ENCODE data around the gene CSPG4. TPM values are rescaled to one million over a fixed set of nuclear protein-coding genes. Genes with fewer than 3 reads are reported as not detected.
A peak's percentile ranks its signal among the peaks of the same experiment; 100 is the strongest.

The CSPG4 gene
- total RNA-seq, 1 donor from 2014 or later = 0.41 TPM

DNA sequence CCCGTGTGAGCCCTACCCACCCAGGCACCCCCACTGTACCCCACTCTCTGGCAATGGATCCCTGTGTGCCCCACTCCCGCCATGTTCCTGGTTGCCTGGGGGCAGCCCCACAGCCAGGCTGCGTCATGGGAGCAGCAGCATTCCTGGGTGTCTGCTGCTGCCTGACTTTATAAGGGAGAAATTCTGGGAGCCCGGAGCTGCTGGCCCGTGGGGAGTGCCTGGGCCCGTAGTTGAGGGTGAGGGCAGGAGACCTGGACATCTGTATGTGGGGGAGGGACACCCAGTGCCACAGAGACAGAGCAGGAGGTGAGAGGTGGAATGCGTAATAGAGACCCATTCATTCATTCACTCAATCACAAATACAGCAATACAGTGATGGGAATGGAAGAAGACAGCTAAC lies 15.1 kb downstream of the CSPG4 start:
- Mint-ChIP-seq H3K27me3 (peaks cover 19% of the 10 kb centered on the region), H3K9me3 (ENCODE audit: low read depth) (no peaks in the 10 kb centered on the region), H3K36me3 (ENCODE audit: insufficient read depth) (no peaks in the 10 kb centered on the region), H3K4me1 (ENCODE audit: low read depth) (peaks cover 8% of the 10 kb centered on the region), H3K27ac (no peak overlapping the region), H3K4me3 (ENCODE audit: low read depth) (no peak overlapping the region)
- DNase-seq (ENCODE audit: low spot score, unreplicated experiment) = no peak
- TF ChIP-seq, protein P1, sequence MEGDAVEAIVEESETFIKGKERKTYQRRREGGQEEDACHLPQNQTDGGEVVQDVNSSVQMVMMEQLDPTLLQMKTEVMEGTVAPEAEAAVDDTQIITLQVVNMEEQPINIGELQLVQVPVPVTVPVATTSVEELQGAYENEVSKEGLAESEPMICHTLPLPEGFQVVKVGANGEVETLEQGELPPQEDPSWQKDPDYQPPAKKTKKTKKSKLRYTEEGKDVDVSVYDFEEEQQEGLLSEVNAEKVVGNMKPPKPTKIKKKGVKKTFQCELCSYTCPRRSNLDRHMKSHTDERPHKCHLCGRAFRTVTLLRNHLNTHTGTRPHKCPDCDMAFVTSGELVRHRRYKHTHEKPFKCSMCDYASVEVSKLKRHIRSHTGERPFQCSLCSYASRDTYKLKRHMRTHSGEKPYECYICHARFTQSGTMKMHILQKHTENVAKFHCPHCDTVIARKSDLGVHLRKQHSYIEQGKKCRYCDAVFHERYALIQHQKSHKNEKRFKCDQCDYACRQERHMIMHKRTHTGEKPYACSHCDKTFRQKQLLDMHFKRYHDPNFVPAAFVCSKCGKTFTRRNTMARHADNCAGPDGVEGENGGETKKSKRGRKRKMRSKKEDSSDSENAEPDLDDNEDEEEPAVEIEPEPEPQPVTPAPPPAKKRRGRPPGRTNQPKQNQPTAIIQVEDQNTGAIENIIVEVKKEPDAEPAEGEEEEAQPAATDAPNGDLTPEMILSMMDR (IDR thresholded peaks at IDR 0.05; ENCODE audit: unreplicated experiment) = no peak

DNA sequence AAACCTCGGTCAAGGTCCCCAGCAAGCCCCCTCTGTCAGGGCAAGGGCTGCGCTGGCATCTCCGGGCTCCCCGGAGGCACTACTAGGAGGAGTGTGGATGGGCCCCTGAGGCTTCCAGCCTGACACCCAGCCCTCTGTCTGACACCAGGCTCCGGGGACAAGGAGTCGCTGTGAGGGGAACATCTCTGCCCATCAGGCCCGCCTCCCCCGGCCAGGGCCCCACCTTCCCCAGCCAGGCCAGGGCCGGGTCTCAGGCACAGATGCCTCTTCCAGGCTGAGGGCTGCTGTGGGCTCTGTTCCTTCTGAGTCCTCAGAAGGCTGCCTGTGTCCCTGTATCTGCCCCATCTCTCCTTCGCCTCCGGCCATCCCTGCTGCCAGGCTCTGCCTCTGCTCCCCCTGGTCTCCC lies 15.8 kb downstream of the CSPG4 start:
- Mint-ChIP-seq H3K27ac (peak overlapping the region; percentile 76), H3K4me3 (ENCODE audit: low read depth) (no peak overlapping the region), H3K36me3 (ENCODE audit: insufficient read depth) (no peaks in the 10 kb centered on the region), H3K27me3 (peaks cover 19% of the 10 kb centered on the region), H3K4me1 (ENCODE audit: low read depth) (peaks cover 8% of the 10 kb centered on the region), H3K9me3 (ENCODE audit: low read depth) (no peaks in the 10 kb centered on the region)
- TF ChIP-seq, protein P1 (IDR thresholded peaks at IDR 0.05; ENCODE audit: unreplicated experiment) = no peak
- no peak for DNase-seq (ENCODE audit: low spot score, unreplicated experiment)

DNA sequence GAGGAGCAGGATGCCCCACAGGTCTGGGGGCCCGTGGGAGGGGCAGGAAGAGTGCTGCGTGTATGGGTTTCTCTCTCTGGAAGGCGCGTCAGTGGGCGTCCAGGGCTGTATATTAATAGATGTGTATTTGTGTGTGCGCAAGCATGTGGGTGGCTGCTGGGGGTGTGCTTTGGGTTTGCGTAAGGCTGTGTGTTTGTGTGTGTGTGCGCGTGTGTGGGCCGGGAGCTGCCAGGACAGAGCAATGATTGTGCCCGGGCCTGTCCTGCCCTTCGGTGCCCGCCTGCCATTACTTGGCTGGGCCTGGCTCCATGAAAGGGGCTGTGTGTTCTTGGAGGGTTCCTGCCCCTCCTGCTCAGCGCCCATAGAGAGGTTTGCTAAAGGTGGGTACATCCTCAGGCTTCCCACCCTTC lies 16.3 kb downstream of the CSPG4 start:
- Mint-ChIP-seq H3K27me3 (peaks cover 17% of the 10 kb centered on the region), H3K4me1 (ENCODE audit: low read depth) (peaks cover 8% of the 10 kb centered on the region), H3K27ac (no peak overlapping the region), H3K36me3 (ENCODE audit: insufficient read depth) (no peaks in the 10 kb centered on the region), H3K9me3 (ENCODE audit: low read depth) (no peaks in the 10 kb centered on the region), H3K4me3 (ENCODE audit: low read depth) (no peak overlapping the region)
- no peak for DNase-seq (ENCODE audit: low spot score, unreplicated experiment)
- TF ChIP-seq, protein P1 (IDR thresholded peaks at IDR 0.05; ENCODE audit: unreplicated experiment) = no peak

DNA sequence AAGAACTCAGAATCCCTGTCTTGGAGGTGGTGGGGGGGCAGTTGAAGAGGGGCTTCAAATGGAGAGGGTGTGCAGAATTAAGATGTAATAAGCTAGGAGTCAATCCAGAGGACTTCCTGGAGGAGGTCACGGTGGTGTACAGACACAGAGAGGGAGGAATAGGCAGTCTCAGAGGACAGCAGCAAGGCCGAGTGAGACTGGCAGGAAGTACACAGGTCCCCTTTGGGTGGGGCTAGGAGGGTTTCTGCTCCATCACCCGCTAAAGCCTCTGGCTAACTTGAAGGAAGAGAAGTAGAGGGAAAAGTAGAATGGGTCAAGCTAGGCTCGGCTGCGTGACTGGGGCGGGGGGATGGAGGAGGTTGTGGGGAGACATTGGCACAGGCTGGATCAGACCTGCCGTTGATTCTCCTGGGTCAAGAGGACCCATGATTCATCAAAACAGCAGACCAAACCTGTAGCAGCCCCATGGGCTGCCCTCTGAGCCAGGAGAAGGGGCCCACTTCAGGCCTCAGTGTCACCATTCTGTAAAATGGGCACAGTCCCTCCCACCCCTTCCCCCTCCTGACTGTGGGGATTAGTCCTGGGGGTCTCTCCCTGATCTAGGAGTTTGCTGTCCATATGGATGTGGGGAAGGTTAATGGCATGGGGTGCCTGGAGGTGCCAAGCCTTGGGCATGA lies 16.9 kb downstream of the CSPG4 start:
- no peak overlapping the region for H3K27ac Mint-ChIP-seq
- H3K4me1 Mint-ChIP-seq (ENCODE audit: low read depth) = peaks cover 8% of the 10 kb centered on the region
- H3K9me3 Mint-ChIP-seq (ENCODE audit: low read depth) = no peaks in the 10 kb centered on the region
- no peak overlapping the region for H3K4me3 Mint-ChIP-seq (ENCODE audit: low read depth)
- H3K36me3 Mint-ChIP-seq (ENCODE audit: insufficient read depth) = no peaks in the 10 kb centered on the region
- no peak for DNase-seq (ENCODE audit: low spot score, unreplicated experiment)
- TF ChIP-seq, protein P1 (IDR thresholded peaks at IDR 0.05; ENCODE audit: unreplicated experiment) = no peak
- peaks cover 17% of the 10 kb centered on the region for H3K27me3 Mint-ChIP-seq

DNA sequence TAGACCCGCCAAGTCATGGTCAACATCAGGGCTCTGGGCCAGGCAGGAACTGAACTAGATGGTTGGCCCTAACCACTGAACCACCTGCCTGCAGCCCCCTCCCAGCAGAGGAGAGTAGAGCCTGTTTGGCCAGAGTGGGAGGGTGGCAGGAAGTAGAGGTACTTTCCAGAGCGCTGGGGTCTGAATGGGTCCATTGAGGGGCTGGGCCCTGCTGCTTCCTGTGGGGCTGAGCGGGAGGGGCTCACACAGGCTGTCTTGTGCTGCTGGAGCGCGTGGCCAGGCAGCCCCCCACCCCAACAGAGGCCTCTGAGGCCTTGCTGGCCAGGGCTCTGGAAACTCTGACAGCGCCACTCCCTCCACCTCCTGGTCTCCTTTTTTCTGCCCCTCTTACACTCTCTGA lies 17.4 kb downstream of the CSPG4 start:
- Mint-ChIP-seq H3K9me3 (ENCODE audit: low read depth) (no peaks in the 10 kb centered on the region), H3K27ac (peak overlapping the region; percentile 9), H3K4me3 (ENCODE audit: low read depth) (no peak overlapping the region), H3K4me1 (ENCODE audit: low read depth) (peaks cover 8% of the 10 kb centered on the region), H3K36me3 (ENCODE audit: insufficient read depth) (no peaks in the 10 kb centered on the region), H3K27me3 (peaks cover 17% of the 10 kb centered on the region)
- TF ChIP-seq, protein P1 (IDR thresholded peaks at IDR 0.05; ENCODE audit: unreplicated experiment) = no peak
- DNase-seq (ENCODE audit: low spot score, unreplicated experiment) = no peak
